Activated CD4-positive, alpha-beta T cell treated with anti-CD3 and anti-CD28 coated beads, Interleukin-2, amount 10 ng/mL, durations not matched to agents 7 days and 5 days (primary cell): ENCODE data around the gene SEMA5B. TPM values are rescaled to one million over a fixed set of nuclear protein-coding genes. Genes with fewer than 3 reads are reported as not detected.

ENCODE experiments used
- CTCF ChIA-PET: fragments of 350-600 bp; sonication (Branson Sonifier 250); formaldehyde crosslinking; loops from one replicate; lab custom pipeline; 2021; ENCODE audit warnings: antibody characterized with exemption; lab: Charles Lee
- POLR2A ChIA-PET: fragments of 350-600 bp; sonication (Branson Sonifier 250); formaldehyde crosslinking; loops from one replicate; lab custom pipeline; 2021; ENCODE audit warnings: antibody characterized with exemption; lab: Charles Lee
- DNase-seq: peaks from one replicate; pipeline ENCODE4 v3.0.0-alpha.2; 2020
- H3K27ac Mint-ChIP-seq: one replicate; pipeline ENCODE4 v1.8.0; 2021; ENCODE audit warnings: mild to moderate bottlenecking, moderate library complexity, mixed read lengths
- H3K27me3 Mint-ChIP-seq: one replicate; pipeline ENCODE4 v1.8.0; 2021; ENCODE audit warnings: mixed read lengths
- H3K36me3 Mint-ChIP-seq: one replicate; pipeline ENCODE4 v1.8.0; 2021; ENCODE audit warnings: low read depth, mixed read lengths
- H3K4me1 Mint-ChIP-seq: one replicate; pipeline ENCODE4 v1.8.0; 2021; ENCODE audit warnings: mixed read lengths
- H3K4me3 Mint-ChIP-seq: one replicate; pipeline ENCODE4 v1.8.0; 2021; ENCODE audit warnings: mild to moderate bottlenecking, moderate library complexity, mixed read lengths
- H3K9me3 Mint-ChIP-seq: one replicate; pipeline ENCODE4 v1.8.0; 2021; ENCODE audit warnings: mixed read lengths
- total RNA-seq, 2 experiments: library from RNA; stranded (reverse); gene quantifications; one replicate each; pipeline ENCODE4 v1.2.3, GENCODE V29; 2021

Gene SEMA5B
- total RNA-seq, 2 experiments from 2014 or later, result not detected

GRCh38 chr3:122967356-122967755, 60.2 kb downstream of the SEMA5B start:
- no peak for DNase-seq
- CTCF ChIA-PET, result no interaction called here
- no peaks in the 10 kb centered on the region for H3K36me3 Mint-ChIP-seq
- no peak overlapping the region for H3K4me3 Mint-ChIP-seq
- H3K27me3 Mint-ChIP-seq, result peaks cover 15% of the 10 kb centered on the region
- POLR2A ChIA-PET, result no interaction called here
- no peak overlapping the region for H3K27ac Mint-ChIP-seq
- no peaks in the 10 kb centered on the region for H3K9me3 Mint-ChIP-seq
- no peaks in the 10 kb centered on the region for H3K4me1 Mint-ChIP-seq

DNA sequence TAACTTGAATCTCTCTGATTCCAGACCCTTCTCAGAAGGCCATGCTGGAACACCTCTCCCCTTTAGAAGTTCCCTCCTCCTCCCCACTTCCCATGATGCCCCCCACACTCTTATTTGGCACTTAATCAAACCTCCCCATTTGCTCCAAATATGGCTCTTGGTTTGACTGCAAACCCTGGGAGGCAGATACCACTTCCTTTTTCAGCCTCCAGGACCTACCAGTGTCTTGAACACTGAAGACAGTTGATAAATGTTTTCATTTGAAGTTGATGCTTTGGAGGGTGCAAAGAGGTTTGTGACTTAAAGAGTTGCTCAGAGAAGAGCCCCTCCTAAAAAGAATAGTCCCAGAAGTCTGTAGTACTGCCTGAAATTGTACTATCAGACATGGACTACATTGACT, 61.5 kb downstream of the SEMA5B start:
- CTCF ChIA-PET, result no interaction called here
- H3K27me3 Mint-ChIP-seq, result peaks cover 15% of the 10 kb centered on the region
- no peaks in the 10 kb centered on the region for H3K4me1 Mint-ChIP-seq

GRCh38 chr3:122964811-122965210, 62.8 kb downstream of the SEMA5B start:
- CTCF ChIA-PET, result interaction anchor here (0.5 to 0.6 kb wide), 2 partner anchors 950 to 1640 kb away, joined by 3 to 5 read pairs; no protein-coding TSS in a partner anchor

More for the DNA sequence above, 61.5 kb downstream of the SEMA5B start:
- no peaks in the 10 kb centered on the region for H3K9me3 Mint-ChIP-seq
- H3K36me3 Mint-ChIP-seq, result no peaks in the 10 kb centered on the region
- no peak for DNase-seq
- H3K27ac Mint-ChIP-seq, result no peak overlapping the region
- POLR2A ChIA-PET, result no interaction called here
- H3K4me3 Mint-ChIP-seq, result no peak overlapping the region

GRCh38 chr3:122962149-122962548, 65.4 kb downstream of the SEMA5B start:
- Mint-ChIP-seq H3K4me3 (no peak overlapping the region), H3K27ac (no peak overlapping the region), H3K9me3 (no peaks in the 10 kb centered on the region)

More at GRCh38 chr3:122964811-122965210, 62.8 kb downstream of the SEMA5B start:
- H3K36me3 Mint-ChIP-seq, result no peaks in the 10 kb centered on the region
- peaks cover 15% of the 10 kb centered on the region for H3K27me3 Mint-ChIP-seq
- H3K27ac Mint-ChIP-seq, result no peak overlapping the region
- POLR2A ChIA-PET, result no interaction called here
- DNase-seq, result no peak
- H3K4me1 Mint-ChIP-seq, result no peaks in the 10 kb centered on the region
- no peak overlapping the region for H3K4me3 Mint-ChIP-seq
- no peaks in the 10 kb centered on the region for H3K9me3 Mint-ChIP-seq

GRCh38 chr3:122961146-122961545, 66.4 kb downstream of the SEMA5B start:
- ChIA-PET POLR2A (no interaction called here), CTCF (no interaction called here)
- Mint-ChIP-seq H3K4me3 (no peak overlapping the region), H3K27ac (no peak overlapping the region), H3K36me3 (no peaks in the 10 kb centered on the region), H3K9me3 (no peaks in the 10 kb centered on the region), H3K27me3 (peaks cover 23% of the 10 kb centered on the region), H3K4me1 (no peaks in the 10 kb centered on the region)
- no peak for DNase-seq

More at GRCh38 chr3:122962149-122962548, 65.4 kb downstream of the SEMA5B start:
- POLR2A ChIA-PET, result no interaction called here
- no peaks in the 10 kb centered on the region for H3K36me3 Mint-ChIP-seq
- no peaks in the 10 kb centered on the region for H3K4me1 Mint-ChIP-seq
- CTCF ChIA-PET, result no interaction called here
- H3K27me3 Mint-ChIP-seq, result peaks cover 20% of the 10 kb centered on the region
- DNase-seq, result no peak

DNA sequence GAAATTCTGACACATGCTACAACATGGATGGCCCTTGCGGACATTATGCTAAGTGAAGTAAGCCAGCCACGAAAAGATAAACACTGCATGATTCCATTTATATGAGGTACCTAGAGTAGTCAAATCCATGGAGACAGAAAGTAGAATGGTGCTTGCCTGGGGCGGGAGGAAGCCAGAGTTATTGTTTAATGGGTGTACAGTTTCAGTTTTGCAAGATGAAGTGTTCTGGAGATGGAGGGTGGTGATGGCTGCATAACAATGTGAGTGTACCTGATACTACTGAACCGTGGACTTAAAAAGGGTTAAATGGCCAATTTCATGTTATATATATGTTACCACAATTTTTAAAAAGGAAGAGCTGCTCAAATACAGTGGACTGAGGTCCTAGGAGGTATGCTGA, 66.9 kb downstream of the SEMA5B start:
- H3K4me1 Mint-ChIP-seq, result no peaks in the 10 kb centered on the region
- no peaks in the 10 kb centered on the region for H3K36me3 Mint-ChIP-seq
- DNase-seq, result no peak
- CTCF ChIA-PET, result no interaction called here
- peaks cover 23% of the 10 kb centered on the region for H3K27me3 Mint-ChIP-seq
- no peak overlapping the region for H3K4me3 Mint-ChIP-seq
- POLR2A ChIA-PET, result no interaction called here
- H3K27ac Mint-ChIP-seq, result no peak overlapping the region
- H3K9me3 Mint-ChIP-seq, result no peaks in the 10 kb centered on the region

DNA sequence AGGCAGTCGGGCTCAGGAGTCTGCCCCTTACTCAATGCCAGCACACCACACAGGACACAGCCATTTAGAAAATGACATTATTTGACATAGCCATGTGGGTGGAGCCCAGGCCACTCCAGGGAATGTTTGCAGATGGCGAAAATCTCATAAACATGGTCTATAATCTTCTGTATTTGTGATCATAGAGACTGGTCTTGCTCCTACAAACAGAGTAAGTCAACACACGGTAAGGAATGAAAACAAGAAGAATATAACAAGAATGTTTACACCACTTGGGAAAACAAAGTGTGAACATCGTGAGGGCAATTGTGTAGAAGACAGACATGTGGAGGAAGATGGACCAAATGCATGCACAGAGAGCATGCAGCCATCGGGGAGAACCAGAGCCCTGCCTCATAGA, 68.2 kb downstream of the SEMA5B start:
- H3K36me3 Mint-ChIP-seq, result no peaks in the 10 kb centered on the region
- CTCF ChIA-PET, result no interaction called here
- H3K27ac Mint-ChIP-seq, result no peak overlapping the region
- POLR2A ChIA-PET, result no interaction called here
- H3K4me3 Mint-ChIP-seq, result no peak overlapping the region
- H3K4me1 Mint-ChIP-seq, result no peaks in the 10 kb centered on the region
- no peak for DNase-seq
- H3K27me3 Mint-ChIP-seq, result peaks cover 18% of the 10 kb centered on the region
- no peaks in the 10 kb centered on the region for H3K9me3 Mint-ChIP-seq

DNA sequence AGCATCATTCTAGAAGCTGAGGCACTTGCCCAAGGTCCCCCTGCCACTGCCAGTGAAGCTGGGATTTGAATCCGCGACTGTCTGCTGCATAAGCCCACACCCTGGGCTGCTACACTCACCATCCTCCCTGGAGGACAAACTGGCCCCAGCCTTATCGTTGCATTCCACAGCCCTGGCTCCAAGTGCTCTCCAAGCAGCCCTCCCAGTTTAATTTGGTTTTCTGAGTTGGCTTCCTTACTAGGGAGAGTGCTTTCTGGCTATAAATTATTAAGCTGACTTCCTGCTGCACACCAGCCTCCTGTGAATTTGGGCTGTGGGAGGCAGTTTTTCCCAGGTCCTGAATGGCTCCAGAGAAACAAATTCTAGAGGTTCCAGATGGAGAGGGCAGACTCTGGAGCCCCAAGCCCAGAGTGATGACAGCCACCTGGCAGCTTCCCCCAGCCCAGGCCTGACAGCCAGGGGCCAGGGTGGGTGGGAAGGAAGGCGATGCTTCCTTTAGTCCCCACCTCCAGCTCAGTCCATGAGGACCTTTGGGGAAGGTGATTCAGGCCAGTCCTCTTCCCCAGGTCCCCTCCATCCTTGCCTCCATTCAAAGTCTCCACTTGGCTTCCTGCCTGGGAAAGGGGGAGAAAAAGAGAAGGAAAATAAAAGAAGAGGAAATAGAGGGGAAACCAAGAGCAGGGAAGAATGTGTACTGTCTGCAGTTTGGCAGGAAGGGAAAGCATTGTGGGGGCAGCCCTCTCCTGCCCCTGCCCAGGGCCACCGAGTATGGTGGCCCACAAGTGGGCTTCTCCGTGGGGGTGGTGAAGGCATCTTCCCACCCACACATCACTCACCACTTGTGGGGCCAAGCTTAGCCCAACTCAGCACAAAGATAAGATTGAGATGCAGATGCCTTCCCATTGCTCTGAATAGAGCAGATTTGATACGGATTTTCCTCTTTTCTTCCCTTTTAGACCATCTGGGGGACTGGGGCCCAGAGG, 69.6 kb downstream of the SEMA5B start:
- Mint-ChIP-seq H3K27me3 (peaks cover 13% of the 10 kb centered on the region), H3K9me3 (no peaks in the 10 kb centered on the region), H3K4me3 (no peak overlapping the region), H3K4me1 (no peaks in the 10 kb centered on the region), H3K36me3 (no peaks in the 10 kb centered on the region), H3K27ac (no peak overlapping the region)
- ChIA-PET CTCF (no interaction called here), POLR2A (no interaction called here)
- no peak for DNase-seq

DNA sequence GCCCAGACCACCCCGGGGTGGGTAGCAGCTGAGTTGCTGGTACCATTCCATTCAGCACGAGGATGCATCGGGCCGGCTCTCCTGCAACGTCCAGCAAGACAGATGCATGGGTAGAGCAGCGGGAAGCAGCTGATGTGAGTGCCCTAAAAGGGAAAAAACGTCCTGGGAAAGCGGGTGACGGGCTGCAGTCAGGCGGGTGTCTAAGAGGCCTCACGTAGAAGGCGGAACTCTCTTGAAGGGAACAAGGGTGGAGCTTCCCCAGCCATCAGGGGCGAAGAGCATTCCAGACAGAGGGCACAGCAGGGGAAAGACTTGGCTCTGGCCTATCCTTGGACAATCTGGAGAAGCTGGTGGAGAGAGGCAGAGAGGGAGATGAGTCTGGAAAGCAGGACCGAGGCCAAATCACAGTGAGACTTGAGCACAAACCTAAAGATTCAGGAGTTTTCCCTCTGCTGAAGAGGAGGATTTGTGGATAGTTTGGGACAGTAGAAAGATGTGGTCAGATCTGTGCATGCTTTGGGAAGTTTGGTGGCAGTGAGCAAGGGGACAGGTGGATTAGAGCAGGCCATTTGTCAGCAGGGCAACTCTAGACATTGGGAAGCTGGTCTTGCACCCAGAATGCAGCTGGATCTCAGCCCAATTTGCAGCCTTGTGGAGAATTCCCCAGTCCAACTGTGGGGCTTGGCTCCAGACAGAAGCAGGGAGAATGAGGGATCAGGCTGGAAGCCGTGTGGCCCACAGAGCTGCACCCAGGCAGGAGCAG, 70.7 kb downstream of the SEMA5B start:
- CTCF ChIA-PET, result interaction anchor here (1.0 kb wide), 1 partner anchor 30 kb away, joined by 3 read pairs; no protein-coding TSS in a partner anchor

DNA sequence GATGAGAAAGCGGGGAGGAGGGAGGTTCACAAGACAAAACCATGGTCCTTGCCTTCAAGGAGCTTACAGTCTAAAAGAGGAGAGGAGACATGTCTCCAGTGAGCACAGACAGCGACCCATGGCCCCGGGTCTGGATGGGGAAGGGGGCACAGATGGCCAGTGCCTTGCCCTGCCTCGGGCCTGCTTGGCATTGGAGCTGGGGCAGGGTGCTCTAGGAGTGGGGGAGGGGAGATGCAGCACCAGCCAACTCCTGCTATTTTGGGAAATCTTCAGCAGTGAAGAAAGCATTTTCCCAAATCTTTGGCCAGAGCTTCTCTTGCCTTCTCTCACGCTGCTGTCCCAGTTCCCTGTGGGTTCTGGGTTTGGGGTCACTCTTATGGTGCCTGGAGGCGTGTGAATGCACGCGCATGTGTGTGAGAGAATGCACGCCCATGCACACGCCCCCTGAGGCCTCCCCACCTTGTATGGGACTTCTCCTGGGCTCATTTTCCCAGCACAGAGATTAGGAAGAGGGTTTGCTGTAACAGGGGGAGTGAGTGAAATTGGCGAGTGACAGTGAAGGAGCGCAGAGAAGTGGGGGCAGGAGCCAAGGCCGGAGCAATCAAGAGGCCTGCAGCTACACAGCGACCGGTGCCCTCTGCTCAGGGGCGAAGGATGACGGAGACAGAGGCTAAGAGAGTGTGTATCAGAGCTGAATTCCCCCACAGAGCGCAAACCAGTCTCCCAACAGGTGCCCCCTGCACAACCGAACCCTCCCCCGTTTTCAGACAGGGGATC, 71.5 kb downstream of the SEMA5B start:
- no peak for DNase-seq
- ChIA-PET CTCF (interaction anchor here (1.0 kb wide), 1 partner anchor 30 kb away, joined by 3 read pairs; no protein-coding TSS in a partner anchor), POLR2A (interaction anchor here (0.6 kb wide), 1 partner anchor 245 kb away, joined by 5 read pairs; no protein-coding TSS in a partner anchor)
- H3K9me3 Mint-ChIP-seq, result no peaks in the 10 kb centered on the region
- H3K4me1 Mint-ChIP-seq, result no peaks in the 10 kb centered on the region
- H3K36me3 Mint-ChIP-seq, result no peaks in the 10 kb centered on the region
- H3K27ac Mint-ChIP-seq, result no peak overlapping the region
- peaks cover 11% of the 10 kb centered on the region for H3K27me3 Mint-ChIP-seq
- H3K4me3 Mint-ChIP-seq, result no peak overlapping the region

More for the DNA sequence above, 70.7 kb downstream of the SEMA5B start:
- Mint-ChIP-seq H3K9me3 (no peaks in the 10 kb centered on the region), H3K27ac (no peak overlapping the region), H3K4me1 (no peaks in the 10 kb centered on the region), H3K4me3 (no peak overlapping the region), H3K27me3 (peaks cover 11% of the 10 kb centered on the region), H3K36me3 (no peaks in the 10 kb centered on the region)
- POLR2A ChIA-PET, result no interaction called here
- no peak for DNase-seq

DNA sequence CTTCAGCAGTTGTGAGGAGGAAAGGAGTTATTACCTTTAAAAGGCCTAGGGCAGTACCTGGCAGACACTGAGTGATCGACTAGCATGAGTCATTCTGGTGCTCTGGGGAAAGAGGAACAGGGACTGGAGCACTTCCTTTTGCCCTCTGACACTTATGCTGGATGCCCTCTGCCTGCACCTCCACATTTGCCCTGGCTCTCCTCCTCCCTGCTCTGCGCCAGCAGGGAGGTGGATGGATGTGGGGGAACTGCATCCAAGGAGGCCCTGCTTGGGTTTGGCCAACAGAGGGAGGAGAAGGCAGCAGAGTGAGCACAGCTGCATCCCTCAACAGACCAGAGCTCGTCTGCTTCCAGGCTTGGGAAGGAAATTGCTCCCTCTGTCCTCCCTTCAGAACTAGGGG, 75.0 kb downstream of the SEMA5B start:
- H3K9me3 Mint-ChIP-seq, result no peaks in the 10 kb centered on the region
- no peaks in the 10 kb centered on the region for H3K4me1 Mint-ChIP-seq
- POLR2A ChIA-PET, result no interaction called here
- H3K27me3 Mint-ChIP-seq, result peaks cover 15% of the 10 kb centered on the region
- DNase-seq, result no peak
- no peak overlapping the region for H3K4me3 Mint-ChIP-seq
- H3K36me3 Mint-ChIP-seq, result no peaks in the 10 kb centered on the region
- CTCF ChIA-PET, result no interaction called here
- H3K27ac Mint-ChIP-seq, result no peak overlapping the region

DNA sequence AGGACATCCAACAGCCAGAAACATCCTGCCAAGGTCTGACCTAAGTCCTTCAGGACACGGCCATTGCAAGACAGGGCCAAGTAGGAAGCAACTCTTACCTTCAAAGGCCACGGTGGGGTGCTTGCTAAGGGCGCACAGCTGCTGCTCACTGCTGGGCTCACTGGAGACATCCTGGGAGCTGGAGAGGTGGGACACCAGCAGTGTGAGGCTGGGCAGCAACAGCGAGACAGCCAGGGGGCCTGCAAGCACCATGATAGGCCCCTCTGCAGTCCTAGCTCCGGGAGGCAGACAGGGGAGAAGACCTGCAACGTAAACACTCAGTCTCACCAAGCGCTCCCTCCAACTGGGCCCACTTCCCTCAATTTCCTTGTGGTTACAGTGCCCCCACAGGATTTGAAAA, 79.2 kb downstream of the SEMA5B start:
- H3K27me3 Mint-ChIP-seq, result peaks cover 18% of the 10 kb centered on the region
- H3K4me3 Mint-ChIP-seq, result no peak overlapping the region
- H3K9me3 Mint-ChIP-seq, result no peaks in the 10 kb centered on the region
- no peaks in the 10 kb centered on the region for H3K36me3 Mint-ChIP-seq
- ChIA-PET CTCF (no interaction called here), POLR2A (no interaction called here)
- no peak for DNase-seq
- no peak overlapping the region for H3K27ac Mint-ChIP-seq
- no peaks in the 10 kb centered on the region for H3K4me1 Mint-ChIP-seq
